ENCODE measurements around the gene AOPEP. TPM values are rescaled to one million over a fixed set of nuclear protein-coding genes. Genes with fewer than 3 reads are reported as not detected.
"Not testable (repeated sequence)": the region's sequence is repeated elsewhere in the genome, so short reads cannot be mapped to it uniquely, and the experiment has no call there.

AOPEP gene
- total RNA-seq, 4 donors from 2014 or later: 252 to 375 (median 312) TPM

DNA sequence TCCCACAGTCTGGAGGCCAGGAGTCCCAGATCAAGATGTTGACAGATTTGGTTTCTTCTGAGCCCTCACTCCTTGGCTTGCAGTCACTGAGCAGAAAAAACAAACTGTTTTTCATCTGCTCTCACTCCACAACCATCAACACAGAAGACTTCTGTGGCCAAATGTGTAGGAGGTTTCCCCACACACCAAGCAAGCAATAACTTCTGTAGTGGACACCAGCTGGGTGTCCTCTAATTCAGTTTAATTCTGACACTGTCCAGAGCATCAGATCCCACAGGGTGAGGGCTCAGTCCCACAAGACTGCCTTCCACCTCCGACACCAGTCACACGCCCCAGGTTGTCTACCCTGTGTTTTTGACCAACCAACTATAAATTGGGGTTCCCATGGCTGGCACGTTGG is 209.9 kb downstream of the AOPEP start:
- Histone ChIP-seq H3K4me1 (peaks cover 0 to 29% (median 8%) of the 10 kb centered on the region in 3 donors), H3K27ac (no peak overlapping the region), H3K27me3 (no peaks in the 10 kb centered on the region), H3K9me3 (no peaks in the 10 kb centered on the region), H3K36me3 (no peaks in the 10 kb centered on the region), H3K4me3 (no peak overlapping the region)
- WGBS, 2 donors (ENCODE audit: low coverage in 1 of 2): 14 to 80% methylated on average over 1 to 2 of the region's 3 CpGs
- TF ChIP-seq POLR2AphosphoS5 (IDR thresholded peaks at IDR 0.05) (no peak), POLR2A (IDR thresholded peaks at IDR 0.05) (no peak)
- ATAC-seq: no peak

DNA sequence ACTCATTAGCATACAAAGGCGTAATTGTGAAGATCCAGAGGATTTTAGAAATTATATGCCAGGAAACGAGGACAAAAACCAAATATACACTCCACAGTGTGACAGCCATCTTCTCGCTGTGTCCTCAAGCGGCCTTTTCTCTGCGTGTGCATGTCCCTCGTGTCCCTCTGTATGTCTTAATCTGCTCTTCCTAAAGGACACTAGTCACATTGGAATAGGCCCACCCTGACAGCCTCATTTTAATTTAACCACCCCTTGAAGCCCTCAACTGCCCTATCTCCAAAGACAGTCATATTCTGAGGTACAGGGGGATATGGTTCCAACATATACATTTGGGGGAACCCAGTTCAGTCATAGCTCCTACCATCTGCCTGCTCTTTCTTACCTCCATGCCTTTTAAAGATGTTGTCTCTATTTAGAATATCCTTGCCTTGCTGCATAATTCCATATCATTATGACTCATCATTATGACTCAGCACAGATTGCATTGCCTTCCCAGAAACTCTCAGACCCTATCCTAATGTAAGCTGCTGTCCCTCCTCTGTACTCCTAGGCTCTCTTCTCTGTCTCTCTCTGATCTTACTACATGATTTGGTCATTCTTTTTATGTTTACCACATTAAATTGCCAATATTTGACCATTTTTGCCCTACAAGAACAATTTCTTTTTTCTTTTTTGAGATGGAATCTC is 210.9 kb downstream of the AOPEP start:
- peak overlapping the region in 1 of 4 donors; percentile 12 for H3K27ac ChIP-seq
- no peak for ATAC-seq

GRCh38 chr9:94938384-94938783 is 211.9 kb downstream of the AOPEP start:
- H3K27me3 ChIP-seq: no peaks in the 10 kb centered on the region
- H3K4me1 ChIP-seq: peaks cover 0 to 29% (median 8%) of the 10 kb centered on the region in 3 donors
- H3K4me3 ChIP-seq: no peak overlapping the region
- WGBS, 2 donors (ENCODE audit: low coverage in 1 of 2): 84 to 88% methylated on average over 1 to 3 of the region's 3 CpGs
- no peaks in the 10 kb centered on the region for H3K9me3 ChIP-seq
- no peaks in the 10 kb centered on the region for H3K36me3 ChIP-seq
- no peak for TF ChIP-seq POLR2AphosphoS5 (IDR thresholded peaks at IDR 0.05)
- TF ChIP-seq, protein P1, sequence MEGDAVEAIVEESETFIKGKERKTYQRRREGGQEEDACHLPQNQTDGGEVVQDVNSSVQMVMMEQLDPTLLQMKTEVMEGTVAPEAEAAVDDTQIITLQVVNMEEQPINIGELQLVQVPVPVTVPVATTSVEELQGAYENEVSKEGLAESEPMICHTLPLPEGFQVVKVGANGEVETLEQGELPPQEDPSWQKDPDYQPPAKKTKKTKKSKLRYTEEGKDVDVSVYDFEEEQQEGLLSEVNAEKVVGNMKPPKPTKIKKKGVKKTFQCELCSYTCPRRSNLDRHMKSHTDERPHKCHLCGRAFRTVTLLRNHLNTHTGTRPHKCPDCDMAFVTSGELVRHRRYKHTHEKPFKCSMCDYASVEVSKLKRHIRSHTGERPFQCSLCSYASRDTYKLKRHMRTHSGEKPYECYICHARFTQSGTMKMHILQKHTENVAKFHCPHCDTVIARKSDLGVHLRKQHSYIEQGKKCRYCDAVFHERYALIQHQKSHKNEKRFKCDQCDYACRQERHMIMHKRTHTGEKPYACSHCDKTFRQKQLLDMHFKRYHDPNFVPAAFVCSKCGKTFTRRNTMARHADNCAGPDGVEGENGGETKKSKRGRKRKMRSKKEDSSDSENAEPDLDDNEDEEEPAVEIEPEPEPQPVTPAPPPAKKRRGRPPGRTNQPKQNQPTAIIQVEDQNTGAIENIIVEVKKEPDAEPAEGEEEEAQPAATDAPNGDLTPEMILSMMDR (IDR thresholded peaks at IDR 0.05): no peak
- H3K27ac ChIP-seq: no peak overlapping the region
- no peak for ATAC-seq

More for the DNA sequence above, 210.9 kb downstream of the AOPEP start:
- H3K9me3 ChIP-seq: no peaks in the 10 kb centered on the region
- H3K27me3 ChIP-seq: no peaks in the 10 kb centered on the region
- no peaks in the 10 kb centered on the region for H3K36me3 ChIP-seq
- H3K4me3 ChIP-seq: no peak overlapping the region
- TF ChIP-seq POLR2AphosphoS5 (IDR thresholded peaks at IDR 0.05): peak; percentile 75
- no peak for TF ChIP-seq POLR2A (IDR thresholded peaks at IDR 0.05)
- peaks cover 0 to 29% (median 8%) of the 10 kb centered on the region in 3 donors for H3K4me1 ChIP-seq
- WGBS, 2 donors (ENCODE audit: low coverage in 1 of 2): 89 to 97% methylated on average over 5 to 6 of the region's 6 CpGs

DNA sequence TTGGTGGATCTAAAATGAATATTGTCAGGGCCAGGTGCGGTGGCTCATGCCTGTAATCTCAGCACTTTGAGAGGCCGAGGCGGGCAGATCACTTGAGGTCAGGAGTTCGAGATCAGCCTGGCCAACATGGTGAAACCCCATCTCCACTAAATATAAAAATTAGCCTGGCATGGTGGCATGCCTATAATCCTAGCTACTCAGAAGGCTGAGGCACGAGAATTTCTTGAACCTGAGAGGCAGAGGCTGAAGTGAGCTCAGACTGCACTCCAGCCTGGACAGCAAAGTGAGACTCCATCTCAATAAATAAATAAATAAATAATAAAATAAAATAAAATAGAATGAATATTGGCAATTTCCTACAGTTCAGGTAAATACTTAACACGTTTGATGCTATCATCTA is 213.8 kb downstream of the AOPEP start:
- H3K4me3 ChIP-seq, H3K36me3 ChIP-seq, H3K27ac ChIP-seq, ATAC-seq, H3K27me3 ChIP-seq, H3K9me3 ChIP-seq: not testable (repeated sequence)
- WGBS, 2 donors (ENCODE audit: low coverage in 1 of 2): 88 to 93% methylated on average over 2 to 6 of the region's 6 CpGs
- peaks cover 0 to 29% (median 8%) of the 10 kb centered on the region in 3 donors for H3K4me1 ChIP-seq

DNA sequence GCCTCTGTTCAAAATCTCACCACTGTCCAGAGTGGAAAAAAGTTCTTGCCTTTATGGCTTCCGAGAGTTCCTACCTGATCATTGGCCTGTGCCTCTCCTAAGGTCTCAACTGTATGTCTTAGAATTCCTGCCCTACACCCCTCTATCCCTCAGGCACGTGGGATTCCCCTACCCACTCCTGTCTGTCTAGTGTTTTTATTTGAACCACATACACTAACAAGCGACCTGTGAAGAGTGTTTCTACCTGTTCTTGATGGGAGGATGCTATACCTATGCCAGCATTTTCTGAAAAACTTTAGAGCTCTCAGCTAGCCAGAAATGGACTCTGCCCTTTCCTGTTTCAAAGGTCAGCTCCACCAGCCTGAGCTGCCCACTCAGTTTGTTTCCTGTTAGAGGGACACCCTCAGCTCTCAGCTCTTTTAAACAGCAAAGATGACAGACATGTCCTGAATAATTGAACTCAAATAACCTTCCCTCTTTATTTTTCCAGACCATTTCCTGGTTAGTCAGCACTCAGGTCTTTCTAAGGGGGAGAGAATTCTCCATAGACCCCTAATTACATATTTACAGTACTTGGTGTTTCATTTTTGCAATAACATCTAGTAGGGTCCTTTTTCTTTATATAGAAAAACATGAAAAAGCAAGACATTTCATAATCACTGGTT is 214.8 kb downstream of the AOPEP start:
- no peak for ATAC-seq
- Histone ChIP-seq H3K4me3 (no peak overlapping the region), H3K27ac (peak overlapping the region in 3 of 4 donors; percentile 9 to 44 (median 43)), H3K27me3 (no peaks in the 10 kb centered on the region), H3K9me3 (no peaks in the 10 kb centered on the region), H3K36me3 (no peaks in the 10 kb centered on the region), H3K4me1 (peaks cover 0 to 31% (median 11%) of the 10 kb centered on the region in 3 donors)
- WGBS, 2 donors (ENCODE audit: low coverage in 1 of 2): 67 to 75% methylated on average over 1 to 3 of the region's 3 CpGs
- TF ChIP-seq, protein P1 (IDR thresholded peaks at IDR 0.05): no peak
- TF ChIP-seq EP300 (IDR thresholded peaks at IDR 0.05) (no peak), POLR2A (IDR thresholded peaks at IDR 0.05) (no peak)

DNA sequence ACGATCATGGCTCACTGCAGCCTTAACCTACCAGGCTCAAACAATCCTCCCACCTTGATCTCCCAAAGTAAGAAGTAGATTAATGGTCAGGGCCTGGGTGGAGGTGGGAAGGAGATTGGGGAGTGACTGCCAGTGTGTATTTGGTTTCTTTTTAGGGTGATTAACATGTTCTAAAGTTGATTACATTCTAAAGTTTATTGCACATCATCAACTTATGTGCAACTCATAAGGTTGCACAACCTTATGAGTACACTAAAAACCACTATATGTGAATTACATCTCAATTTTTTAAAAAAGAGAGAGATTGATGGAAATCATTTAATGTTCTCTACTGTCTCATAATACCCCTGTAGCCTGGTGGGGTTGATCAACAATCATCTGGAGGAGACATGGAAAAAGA is 218.1 kb downstream of the AOPEP start:
- Histone ChIP-seq H3K9me3 (no peaks in the 10 kb centered on the region), H3K36me3 (no peaks in the 10 kb centered on the region), H3K4me3 (no peak overlapping the region), H3K27me3 (no peaks in the 10 kb centered on the region), H3K4me1 (peaks cover 0 to 19% (median 5%) of the 10 kb centered on the region in 3 donors), H3K27ac (peak overlapping the region in 3 of 4 donors; percentile 8 to 68 (median 28))
- ATAC-seq: no peak
- TF ChIP-seq, protein P1 (IDR thresholded peaks at IDR 0.05): no peak
- TF ChIP-seq EP300 (IDR thresholded peaks at IDR 0.05): no peak
- TF ChIP-seq POLR2AphosphoS5 (IDR thresholded peaks at IDR 0.05): no peak
- no peak for TF ChIP-seq POLR2A (IDR thresholded peaks at IDR 0.05)
- 100% methylated on average over 1 of the region's 1 CpG for WGBS, 2 donors (ENCODE audit: low coverage in 1 of 2)

Measured in gastroesophageal sphincter (tissue), 4 donors.